H1 (cell line): Measurements from ENCODE around the gene NEURL2. TPM values are rescaled to one million over a fixed set of nuclear protein-coding genes. Genes with fewer than 3 reads are reported as not detected.

ENCODE experiments used
- CHD7 ChIP-seq: fragments of 300-600 bp; sonication (generic); IDR thresholded peaks from 2 replicates; pipeline ENCODE4 v1.7.1; 2012; ENCODE audit warnings: low read length, moderate library complexity, mild to moderate bottlenecking, inconsistent platforms; ENCODE audit not compliant: insufficient replicate concordance
- EGR1 ChIP-seq: IDR thresholded peaks from 2 replicates; pipeline ENCODE4 v1.6.1; 2011; ENCODE audit warnings: low read depth, low read length, borderline replicate concordance
- EZH2 ChIP-seq: fragments of 200-600 bp; sonication (generic); IDR thresholded peaks from 2 replicates; pipeline ENCODE4 v1.7.1; 2012; ENCODE audit warnings: low read depth, mild to moderate bottlenecking, moderate library complexity, low read length, inconsistent platforms; ENCODE audit not compliant: severe bottlenecking
- JUND ChIP-seq: IDR thresholded peaks from 2 replicates; pipeline ENCODE4 v1.6.1; 2011; ENCODE audit warnings: mild to moderate bottlenecking, improper control_type of control experiment, low read length
- KDM1A ChIP-seq: fragments of 200-600, 300-600 bp; sonication (generic); IDR thresholded peaks from 2 replicates; pipeline ENCODE4 v1.7.1; 2016; ENCODE audit warnings: mild to moderate bottlenecking, low read length, borderline replicate concordance
- NANOG ChIP-seq: IDR thresholded peaks from 2 replicates; pipeline ENCODE4 v1.6.1; 2011; ENCODE audit warnings: low read length, low read depth, mild to moderate bottlenecking, inconsistent platforms; ENCODE audit not compliant: insufficient read depth, poor library complexity, severe bottlenecking
- NRF1 ChIP-seq: IDR thresholded peaks from 2 replicates; pipeline ENCODE4 v1.6.1; 2011; ENCODE audit warnings: mild to moderate bottlenecking, low read depth, low read length, improper control_type of control experiment
- RNF2 ChIP-seq: fragments of 200-900, 300-1000 bp; sonication (generic); IDR thresholded peaks from 2 replicates; pipeline ENCODE4 v1.7.1; 2016; ENCODE audit warnings: borderline replicate concordance, low read depth, mild to moderate bottlenecking, antibody characterized with exemption, low read length; ENCODE audit not compliant: poor library complexity, severe bottlenecking; ENCODE audit errors: missing control alignments
- TAF1 ChIP-seq: IDR thresholded peaks from 2 replicates; pipeline ENCODE4 v1.6.1; 2011; ENCODE audit warnings: mild to moderate bottlenecking, low read depth, low read length
- YY1 ChIP-seq: IDR thresholded peaks from 2 replicates; pipeline ENCODE4 v1.6.1; 2011; ENCODE audit warnings: low read depth, mild to moderate bottlenecking, low read length
- polyA plus RNA-seq, 7 experiments: library from polyadenylated mRNA; depleted of rRNA in 3 of 7; stranded (reverse) in 5 of 7; unstranded in 2 of 7; fragments of >200 nt in 5 of 7; fragments of 200-250 nt in 2 of 7; gene quantifications; 1 replicate in 5 of 7; 2 replicates in 1 of 7; 4 replicates in 1 of 7; pipeline versions ENCODE4 v1.2.1 to v1.2.3, GENCODE V29; 2011 to 2013; ENCODE audit warnings: missing spikeins in 2 of 7, mixed read lengths in 2 of 7
- total RNA-seq: library from RNA; stranded (reverse); fragmentation: NEBNext Ultra II Directional; extraction: Animal tissue kit (Norgen Biotek cat#: 25700); gene quantifications from 2 replicates; pipeline ENCODE4 v1.2.1, GENCODE V29; 2021

The NEURL2 gene
- total and polyA plus RNA-seq, 2 of the 8 experiments (the other 6 are each of a cell fraction or from before 2014, with no cell fraction given): 6.9 TPM

DNA sequence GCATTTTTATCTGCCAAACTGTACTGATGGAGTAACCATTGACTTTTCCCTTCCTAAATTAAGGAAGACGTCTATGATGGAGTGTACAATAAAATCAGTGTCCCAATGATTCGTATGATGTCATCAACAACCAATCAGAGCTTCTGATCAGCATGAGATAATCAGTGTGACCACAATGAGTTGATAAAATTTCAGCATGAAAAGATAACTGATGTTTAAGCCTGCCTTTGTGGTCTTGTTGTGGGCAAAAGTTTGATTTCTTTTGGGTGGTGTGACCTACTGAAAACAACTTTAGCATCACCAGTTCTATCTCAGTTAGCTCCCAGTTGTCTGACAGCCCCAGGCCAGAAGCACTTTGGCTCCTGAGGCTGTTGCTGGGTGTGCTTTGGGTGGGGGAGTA is 46.8 kb upstream of the NEURL2 start (continued):
- TF ChIP-seq CHD7 (no peak), NRF1 (no peak), EGR1 (no peak), YY1 (no peak), KDM1A (no peak), RNF2 (no peak), NANOG (no peak), JUND (no peak), TAF1 (no peak), EZH2 (no peak)
